ENCODE results near the gene MRPL32.

- TF ChIP-seq, protein P1, sequence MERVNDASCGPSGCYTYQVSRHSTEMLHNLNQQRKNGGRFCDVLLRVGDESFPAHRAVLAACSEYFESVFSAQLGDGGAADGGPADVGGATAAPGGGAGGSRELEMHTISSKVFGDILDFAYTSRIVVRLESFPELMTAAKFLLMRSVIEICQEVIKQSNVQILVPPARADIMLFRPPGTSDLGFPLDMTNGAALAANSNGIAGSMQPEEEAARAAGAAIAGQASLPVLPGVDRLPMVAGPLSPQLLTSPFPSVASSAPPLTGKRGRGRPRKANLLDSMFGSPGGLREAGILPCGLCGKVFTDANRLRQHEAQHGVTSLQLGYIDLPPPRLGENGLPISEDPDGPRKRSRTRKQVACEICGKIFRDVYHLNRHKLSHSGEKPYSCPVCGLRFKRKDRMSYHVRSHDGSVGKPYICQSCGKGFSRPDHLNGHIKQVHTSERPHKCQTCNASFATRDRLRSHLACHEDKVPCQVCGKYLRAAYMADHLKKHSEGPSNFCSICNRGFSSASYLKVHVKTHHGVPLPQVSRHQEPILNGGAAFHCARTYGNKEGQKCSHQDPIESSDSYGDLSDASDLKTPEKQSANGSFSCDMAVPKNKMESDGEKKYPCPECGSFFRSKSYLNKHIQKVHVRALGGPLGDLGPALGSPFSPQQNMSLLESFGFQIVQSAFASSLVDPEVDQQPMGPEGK (CRISPR knock-in tag; IDR thresholded peaks at IDR 0.05; ENCODE audit: borderline replicate concordance) = no peak
- TF ChIP-seq CSDC2 (CRISPR knock-in tag; IDR thresholded peaks at IDR 0.05) (no peak), ZFP30 (CRISPR knock-in tag; IDR thresholded peaks at IDR 0.05) (no peak), PPARA (CRISPR knock-in tag; IDR thresholded peaks at IDR 0.05; ENCODE audit: borderline replicate concordance) (no peak), RARB (CRISPR knock-in tag; IDR thresholded peaks at IDR 0.05) (no peak), ZFP3 (CRISPR knock-in tag; IDR thresholded peaks at IDR 0.05) (no peak), TCF4 (CRISPR knock-in tag; IDR thresholded peaks at IDR 0.05; ENCODE audit: borderline replicate concordance) (no peak), ESRRG (CRISPR knock-in tag; IDR thresholded peaks at IDR 0.05) (no peak), SNAI2 (CRISPR knock-in tag; IDR thresholded peaks at IDR 0.05) (no peak)
- TF ChIP-seq, protein P2, sequence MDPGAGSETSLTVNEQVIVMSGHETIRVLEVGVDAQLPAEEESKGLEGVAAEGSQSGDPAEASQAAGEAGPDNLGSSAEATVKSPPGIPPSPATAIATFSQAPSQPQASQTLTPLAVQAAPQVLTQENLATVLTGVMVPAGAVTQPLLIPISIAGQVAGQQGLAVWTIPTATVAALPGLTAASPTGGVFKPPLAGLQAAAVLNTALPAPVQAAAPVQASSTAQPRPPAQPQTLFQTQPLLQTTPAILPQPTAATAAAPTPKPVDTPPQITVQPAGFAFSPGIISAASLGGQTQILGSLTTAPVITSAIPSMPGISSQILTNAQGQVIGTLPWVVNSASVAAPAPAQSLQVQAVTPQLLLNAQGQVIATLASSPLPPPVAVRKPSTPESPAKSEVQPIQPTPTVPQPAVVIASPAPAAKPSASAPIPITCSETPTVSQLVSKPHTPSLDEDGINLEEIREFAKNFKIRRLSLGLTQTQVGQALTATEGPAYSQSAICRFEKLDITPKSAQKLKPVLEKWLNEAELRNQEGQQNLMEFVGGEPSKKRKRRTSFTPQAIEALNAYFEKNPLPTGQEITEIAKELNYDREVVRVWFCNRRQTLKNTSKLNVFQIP (CRISPR knock-in tag; IDR thresholded peaks at IDR 0.05; ENCODE audit: borderline replicate concordance, low read depth) = no peak
- TF ChIP-seq, protein P3, sequence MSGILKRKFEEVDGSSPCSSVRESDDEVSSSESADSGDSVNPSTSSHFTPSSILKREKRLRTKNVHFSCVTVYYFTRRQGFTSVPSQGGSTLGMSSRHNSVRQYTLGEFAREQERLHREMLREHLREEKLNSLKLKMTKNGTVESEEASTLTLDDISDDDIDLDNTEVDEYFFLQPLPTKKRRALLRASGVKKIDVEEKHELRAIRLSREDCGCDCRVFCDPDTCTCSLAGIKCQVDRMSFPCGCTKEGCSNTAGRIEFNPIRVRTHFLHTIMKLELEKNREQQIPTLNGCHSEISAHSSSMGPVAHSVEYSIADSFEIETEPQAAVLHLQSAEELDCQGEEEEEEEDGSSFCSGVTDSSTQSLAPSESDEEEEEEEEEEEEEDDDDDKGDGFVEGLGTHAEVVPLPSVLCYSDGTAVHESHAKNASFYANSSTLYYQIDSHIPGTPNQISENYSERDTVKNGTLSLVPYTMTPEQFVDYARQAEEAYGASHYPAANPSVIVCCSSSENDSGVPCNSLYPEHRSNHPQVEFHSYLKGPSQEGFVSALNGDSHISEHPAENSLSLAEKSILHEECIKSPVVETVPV (CRISPR knock-in tag; IDR thresholded peaks at IDR 0.05) = no peak
- TF ChIP-seq, protein P4, sequence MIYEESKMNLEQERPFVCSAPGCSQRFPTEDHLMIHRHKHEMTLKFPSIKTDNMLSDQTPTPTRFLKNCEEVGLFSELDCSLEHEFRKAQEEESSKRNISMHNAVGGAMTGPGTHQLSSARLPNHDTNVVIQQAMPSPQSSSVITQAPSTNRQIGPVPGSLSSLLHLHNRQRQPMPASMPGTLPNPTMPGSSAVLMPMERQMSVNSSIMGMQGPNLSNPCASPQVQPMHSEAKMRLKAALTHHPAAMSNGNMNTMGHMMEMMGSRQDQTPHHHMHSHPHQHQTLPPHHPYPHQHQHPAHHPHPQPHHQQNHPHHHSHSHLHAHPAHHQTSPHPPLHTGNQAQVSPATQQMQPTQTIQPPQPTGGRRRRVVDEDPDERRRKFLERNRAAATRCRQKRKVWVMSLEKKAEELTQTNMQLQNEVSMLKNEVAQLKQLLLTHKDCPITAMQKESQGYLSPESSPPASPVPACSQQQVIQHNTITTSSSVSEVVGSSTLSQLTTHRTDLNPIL (CRISPR knock-in tag; IDR thresholded peaks at IDR 0.05; ENCODE audit: low read depth) = no peak
These were observed 20.2 kb downstream of the MRPL32 start for GRCh38 chr7:42952328-42952727.
